NCI-H187 treated with DMSO at 0.1 percent for 48 hours (cell line): ENCODE data around the gene MRPS9.

Experiments used
- DNase-seq: peaks from one replicate; lab custom pipeline; 2025; lab: John Stamatoyannopoulos, UW

MRPS9 gene

GRCh38 chr2:105125428-105125827, 87.6 kb downstream of the MRPS9 start:
- DNase-seq: no peak

- DNase-seq: no peak
Observed at GRCh38 chr2:105125920-105126319, 88.1 kb downstream of the MRPS9 start.

GRCh38 chr2:105126336-105126735, 88.5 kb downstream of the MRPS9 start:
- no peak for DNase-seq

- no peak for DNase-seq
Observed at GRCh38 chr2:105127289-105127915, 89.5 kb downstream of the MRPS9 start.

GRCh38 chr2:105129722-105130232, 91.9 kb downstream of the MRPS9 start:
- no peak for DNase-seq

- no peak for DNase-seq
Observed at GRCh38 chr2:105130546-105130945, 92.7 kb downstream of the MRPS9 start.

GRCh38 chr2:105134081-105134480, 96.2 kb downstream of the MRPS9 start:
- DNase-seq: no peak

GRCh38 chr2:105135436-105135835, 97.6 kb downstream of the MRPS9 start:
- no peak for DNase-seq

- DNase-seq: no peak
Observed at GRCh38 chr2:105136394-105136793, 98.5 kb downstream of the MRPS9 start.

GRCh38 chr2:105138643-105139042, 100.8 kb downstream of the MRPS9 start:
- no peak for DNase-seq

GRCh38 chr2:105139556-105140239, 101.8 kb downstream of the MRPS9 start:
- no peak for DNase-seq

GRCh38 chr2:105140240-105140568, 102.3 kb downstream of the MRPS9 start:
- DNase-seq: no peak

- no peak for DNase-seq
Observed at GRCh38 chr2:105141099-105141614, 103.3 kb downstream of the MRPS9 start.

- DNase-seq: no peak
Observed at GRCh38 chr2:105142239-105142638, 104.4 kb downstream of the MRPS9 start.

GRCh38 chr2:105143094-105143466, 105.2 kb downstream of the MRPS9 start:
- no peak for DNase-seq

- DNase-seq: no peak
Observed at GRCh38 chr2:105143467-105144151, 105.7 kb downstream of the MRPS9 start.

- no peak for DNase-seq
Observed at GRCh38 chr2:105144152-105144940, 106.5 kb downstream of the MRPS9 start.

GRCh38 chr2:105144941-105145300, 107.1 kb downstream of the MRPS9 start:
- no peak for DNase-seq

GRCh38 chr2:105149272-105149671, 111.4 kb downstream of the MRPS9 start:
- no peak for DNase-seq
